ENCODE data around the gene POLA1.

Gene POLA1

GRCh38 chrX:24876530-24877287 lies 183.0 kb downstream of the POLA1 start:
- no peak for DNase-seq (ENCODE audit: low spot score)

- DNase-seq (ENCODE audit: low spot score) = no peak
Observed at GRCh38 chrX:24877288-24877664, 183.6 kb downstream of the POLA1 start.

GRCh38 chrX:24877854-24878650 lies 184.3 kb downstream of the POLA1 start:
- no peak for DNase-seq (ENCODE audit: low spot score)

GRCh38 chrX:24879679-24880078 lies 186.0 kb downstream of the POLA1 start:
- DNase-seq (ENCODE audit: low spot score) = no peak

- DNase-seq (ENCODE audit: low spot score) = no peak
Observed at GRCh38 chrX:24886916-24887315, 193.2 kb downstream of the POLA1 start.

GRCh38 chrX:24890677-24891076 lies 197.0 kb downstream of the POLA1 start:
- DNase-seq (ENCODE audit: low spot score) = no peak

- DNase-seq (ENCODE audit: low spot score) = no peak
Observed at GRCh38 chrX:24899391-24899790, 205.7 kb downstream of the POLA1 start.

GRCh38 chrX:24900234-24900633 lies 206.5 kb downstream of the POLA1 start:
- DNase-seq (ENCODE audit: low spot score) = no peak

GRCh38 chrX:24902806-24903205 lies 209.1 kb downstream of the POLA1 start:
- DNase-seq (ENCODE audit: low spot score) = no peak

- DNase-seq (ENCODE audit: low spot score) = no peak
Observed at GRCh38 chrX:24918715-24919114, 225.0 kb downstream of the POLA1 start.

GRCh38 chrX:24920769-24921168 lies 227.1 kb downstream of the POLA1 start:
- no peak for DNase-seq (ENCODE audit: low spot score)

- DNase-seq (ENCODE audit: low spot score) = no peak
Observed at GRCh38 chrX:24925430-24925829, 231.7 kb downstream of the POLA1 start.

- no peak for DNase-seq (ENCODE audit: low spot score)
Observed at GRCh38 chrX:24927372-24927771, 233.7 kb downstream of the POLA1 start.

GRCh38 chrX:24928114-24928513 lies 234.4 kb downstream of the POLA1 start:
- no peak for DNase-seq (ENCODE audit: low spot score)

GRCh38 chrX:24934279-24934678 lies 240.6 kb downstream of the POLA1 start:
- no peak for DNase-seq (ENCODE audit: low spot score)

GRCh38 chrX:24945009-24945408 lies 251.3 kb downstream of the POLA1 start:
- no peak for DNase-seq (ENCODE audit: low spot score)

- DNase-seq (ENCODE audit: low spot score) = no peak
Observed at GRCh38 chrX:24946369-24946768, 252.7 kb downstream of the POLA1 start.

GRCh38 chrX:24954732-24955131 lies 261.0 kb downstream of the POLA1 start:
- no peak for DNase-seq (ENCODE audit: low spot score)

GRCh38 chrX:24955372-24955930 lies 261.7 kb downstream of the POLA1 start:
- DNase-seq (ENCODE audit: low spot score) = no peak

GRCh38 chrX:24956828-24957227 lies 263.1 kb downstream of the POLA1 start:
- DNase-seq (ENCODE audit: low spot score) = no peak

GRCh38 chrX:24961809-24962208 lies 268.1 kb downstream of the POLA1 start:
- DNase-seq (ENCODE audit: low spot score) = no peak

- DNase-seq (ENCODE audit: low spot score) = no peak
Observed at GRCh38 chrX:24963823-24964222, 270.1 kb downstream of the POLA1 start.

- no peak for DNase-seq (ENCODE audit: low spot score)
Observed at GRCh38 chrX:24965372-24965771, 271.7 kb downstream of the POLA1 start.
